Testis (tissue), 3 donors: ENCODE measurements around the gene GSDME. TPM values are rescaled to one million over a fixed set of nuclear protein-coding genes. Genes with fewer than 3 reads are reported as not detected.

Experiments
- DNase-seq: peaks from one replicate; pipeline ENCODE4 v3.0.0-alpha.2; 2019
- H3K27ac ChIP-seq, 2 donors: fragments of 200-600 bp; sonication (generic); one replicate each; pipeline ENCODE4 v1.5.1; 2019
- H3K27me3 ChIP-seq: fragments of 200-600 bp; sonication (generic); one replicate; pipeline ENCODE4 v1.5.1; 2019
- H3K36me3 ChIP-seq: fragments of 200-600 bp; sonication (generic); one replicate; pipeline ENCODE4 v1.5.1; 2017; ENCODE audit warnings: low read depth; ENCODE audit errors: missing control alignments
- H3K4me1 ChIP-seq: fragments of 200-600 bp; sonication (generic); one replicate; pipeline ENCODE4 v1.5.1; 2019
- H3K4me3 ChIP-seq, 2 donors: fragments of 200-600 bp; sonication (generic); one replicate each; pipeline ENCODE4 v1.5.1; 2017 to 2019
- H3K9me3 ChIP-seq: fragments of 200-600 bp; sonication (generic); one replicate; pipeline ENCODE4 v1.5.1; 2017
- CTCF ChIP-seq, 3 experiments: fragments of 450-650 bp in 2 of 3; fragments of 200-600 bp in 1 of 3; sonication (generic) in 1 of 3; IDR thresholded peaks; one replicate each; pipeline ENCODE4 v1.5.1; 2016 to 2019; ENCODE audit warnings: antibody characterized with exemption in 3 of 3, mild to moderate bottlenecking in 2 of 3, moderate library complexity in 1 of 3
- POLR2A ChIP-seq: fragments of 450-650 bp; IDR thresholded peaks from one replicate; pipeline ENCODE4 v1.6.1; 2017; ENCODE audit warnings: antibody characterized with exemption, mild to moderate bottlenecking, moderate library complexity
- WGBS, 2 donors: methylation state at CpG; one replicate each; pipeline ENCODE4 v1.1.5; 2018; 5-methylcytosine and 5-hydroxymethylcytosine counted together
- intact Hi-C: fragments of 100-400 bp; cut with DNase I; formaldehyde crosslinking; loops from one replicate; pipeline ENCODE4 v1.15.1; 2023; ENCODE audit warnings: low total_unique reads
- polyA plus RNA-seq: library from polyadenylated mRNA; stranded (reverse); fragments of 350-450 nt; fragmentation: Illumina TruSeq; extraction: RNeasy Lipid Tissue Mini Kit (QIAGEN cat#74804); gene quantifications from one replicate; pipeline ENCODE4 v1.2.3, GENCODE V29; 2014; ENCODE audit warnings: low read depth, low replicate concordance; ENCODE audit not compliant: insufficient read depth
- total RNA-seq, 2 donors: library from RNA; depleted of rRNA; stranded (reverse); fragments of >200 nt; gene quantifications; one replicate each; pipeline ENCODE4 v1.2.3, GENCODE V29; 2016

GSDME gene
- total and polyA plus RNA-seq, 3 donors from 2014 or later: 31.8 to 59.4 (median 55.0) TPM

- intact Hi-C loops: no loop called here
- no peaks in the 10 kb centered on the region for H3K36me3 ChIP-seq
- no peaks in the 10 kb centered on the region for H3K4me1 ChIP-seq
- WGBS, 2 donors: 74 to 78% methylated on average over 3 of the region's 3 CpGs
- H3K27me3 ChIP-seq: no peaks in the 10 kb centered on the region
- H3K27ac ChIP-seq: no peak overlapping the region
- no peak for DNase-seq
- no peak overlapping the region for H3K4me3 ChIP-seq
- TF ChIP-seq POLR2A (no peak), CTCF (IDR thresholded peaks at IDR 0.05) (no peak)
- H3K9me3 ChIP-seq: no peaks in the 10 kb centered on the region
Observed at GRCh38 chr7:24777806-24778205, 20.5 kb upstream of the GSDME start.

- H3K27me3 ChIP-seq: no peaks in the 10 kb centered on the region
- H3K4me1 ChIP-seq: no peaks in the 10 kb centered on the region
- DNase-seq: no peak
- no peak overlapping the region for H3K4me3 ChIP-seq
- no peaks in the 10 kb centered on the region for H3K9me3 ChIP-seq
- H3K27ac ChIP-seq: no peak overlapping the region
- TF ChIP-seq CTCF (IDR thresholded peaks at IDR 0.05) (no peak), POLR2A (no peak)
- no peaks in the 10 kb centered on the region for H3K36me3 ChIP-seq
- intact Hi-C loops: no loop called here
Observed at GRCh38 chr7:24773646-24774045, 16.4 kb upstream of the GSDME start.

- Histone ChIP-seq H3K9me3 (no peaks in the 10 kb centered on the region), H3K4me1 (no peaks in the 10 kb centered on the region), H3K27me3 (no peaks in the 10 kb centered on the region), H3K27ac (no peak overlapping the region), H3K36me3 (no peaks in the 10 kb centered on the region), H3K4me3 (no peak overlapping the region)
- 66 to 76% methylated on average over 2 of the region's 2 CpGs for WGBS, 2 donors
- DNase-seq: no peak
- intact Hi-C loops: no loop called here
- TF ChIP-seq POLR2A (no peak), CTCF (IDR thresholded peaks at IDR 0.05) (no peak)
Observed at GRCh38 chr7:24769851-24770250, 12.6 kb upstream of the GSDME start.

- H3K36me3 ChIP-seq: no peaks in the 10 kb centered on the region
- no peak overlapping the region for H3K4me3 ChIP-seq
- H3K27me3 ChIP-seq: no peaks in the 10 kb centered on the region
- intact Hi-C loops: no loop called here
- 53 to 57% methylated on average over 9 of the region's 9 CpGs for WGBS, 2 donors
- H3K27ac ChIP-seq: no peak overlapping the region
- TF ChIP-seq POLR2A (no peak), CTCF (IDR thresholded peaks at IDR 0.05) (no peak)
- no peak for DNase-seq
- no peaks in the 10 kb centered on the region for H3K9me3 ChIP-seq
- no peaks in the 10 kb centered on the region for H3K4me1 ChIP-seq
Observed at GRCh38 chr7:24769014-24769830, 12.0 kb upstream of the GSDME start.
